ENCODE data around the gene PLEKHN1.
"Not testable (repeated sequence)": the region's sequence is repeated elsewhere in the genome, so short reads cannot be mapped to it uniquely, and the experiment has no call there.

PLEKHN1 gene

DNA sequence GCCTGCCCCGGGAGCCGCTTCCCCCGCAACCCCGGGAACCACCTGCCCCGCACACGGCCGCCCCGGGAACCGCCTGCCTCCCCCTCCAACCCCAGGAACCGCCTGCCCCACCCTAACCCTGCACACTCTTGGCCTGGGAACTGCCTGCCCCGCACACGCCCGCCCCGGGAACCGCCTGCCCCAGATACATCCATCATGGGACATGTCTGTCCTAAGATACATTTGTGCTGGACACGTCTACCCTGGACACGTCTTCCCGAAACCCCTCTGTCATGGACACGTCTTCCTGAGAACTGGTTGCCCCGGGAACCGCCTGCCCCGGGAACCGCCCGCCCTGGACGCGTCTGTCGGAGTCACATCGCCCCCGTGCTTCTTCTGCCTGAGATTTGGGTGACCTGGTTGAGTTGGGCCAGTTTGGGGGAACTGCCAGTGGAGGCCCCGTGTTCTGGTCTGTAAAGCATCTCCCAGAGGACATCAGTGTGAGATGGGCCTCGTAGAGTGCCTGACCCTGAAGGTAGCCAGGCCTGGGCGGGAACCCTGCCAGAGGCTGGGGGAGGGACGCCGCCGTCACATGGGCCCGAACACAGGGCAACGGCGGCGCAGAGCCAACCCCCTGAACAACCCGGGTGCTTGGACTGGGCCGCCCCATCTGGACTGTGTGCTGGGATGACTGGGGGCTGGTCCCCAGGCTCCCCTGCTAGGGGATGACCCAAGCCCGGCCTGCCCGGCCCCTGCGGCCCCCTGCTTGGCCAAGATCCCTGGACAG is 12.0 kb downstream of the PLEKHN1 start:
- no peak for FAIRE-seq

DNA sequence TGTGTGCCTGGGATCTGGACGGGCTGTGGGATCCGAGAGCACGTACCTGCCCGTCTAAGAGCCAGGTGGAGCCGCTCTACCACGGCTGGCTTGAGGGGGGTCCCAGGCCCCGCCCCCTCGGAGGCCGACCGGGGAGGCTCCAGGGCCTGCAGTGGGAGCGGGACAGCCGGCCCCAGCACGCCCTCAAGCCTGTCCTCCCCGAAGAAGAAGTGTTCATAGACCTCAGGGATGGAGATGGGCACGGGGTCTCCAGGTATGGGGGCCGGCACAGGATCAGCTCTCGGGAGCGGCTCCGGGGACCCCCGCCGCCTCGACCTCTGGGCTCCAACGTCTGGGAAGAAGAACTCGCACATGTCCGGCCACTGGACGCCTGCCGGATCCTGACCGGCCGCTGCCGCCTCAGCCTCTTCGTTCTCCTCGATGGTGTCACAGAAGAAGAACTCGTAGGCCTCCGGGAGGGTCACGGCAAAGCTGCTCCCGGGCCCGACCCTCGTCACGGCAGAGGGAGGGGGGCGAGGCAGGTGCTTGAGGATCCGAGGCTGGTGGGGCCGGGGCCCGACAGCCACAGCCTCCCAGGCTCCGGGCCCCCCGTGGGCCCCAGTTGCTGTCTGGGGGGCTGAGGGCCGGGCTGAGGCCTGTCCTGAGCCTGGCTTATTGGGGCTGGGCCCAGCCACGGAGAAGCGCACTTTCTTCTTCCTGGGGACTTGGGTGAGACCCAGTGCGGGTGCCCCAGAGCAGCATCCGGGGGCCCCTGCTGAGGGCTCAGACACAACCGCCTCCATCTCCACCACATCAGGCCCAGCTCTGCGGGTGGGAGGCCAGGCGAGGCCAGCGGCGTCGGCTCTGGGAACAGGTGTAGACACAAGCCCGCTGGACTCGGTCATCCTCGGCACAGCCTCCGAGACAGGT is 12.8 kb downstream of the PLEKHN1 start:
- no peak for FAIRE-seq

DNA sequence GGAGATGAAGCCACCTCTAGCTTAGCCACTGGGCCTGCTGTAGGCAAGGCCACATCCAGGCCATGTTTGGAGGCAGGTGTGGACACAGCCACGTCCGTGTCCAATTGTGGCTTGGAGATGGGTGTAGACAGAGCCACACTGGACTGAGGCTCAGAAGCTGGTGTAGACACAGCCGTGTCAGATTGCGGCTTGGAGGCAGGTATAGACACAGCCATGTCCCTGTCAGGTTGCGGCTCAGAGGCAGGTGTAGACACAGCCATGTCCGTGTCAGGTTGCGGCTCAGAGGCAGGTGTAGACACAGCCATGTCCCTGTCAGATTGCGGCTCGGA is 13.4 kb downstream of the PLEKHN1 start:
- FAIRE-seq = no peak

DNA sequence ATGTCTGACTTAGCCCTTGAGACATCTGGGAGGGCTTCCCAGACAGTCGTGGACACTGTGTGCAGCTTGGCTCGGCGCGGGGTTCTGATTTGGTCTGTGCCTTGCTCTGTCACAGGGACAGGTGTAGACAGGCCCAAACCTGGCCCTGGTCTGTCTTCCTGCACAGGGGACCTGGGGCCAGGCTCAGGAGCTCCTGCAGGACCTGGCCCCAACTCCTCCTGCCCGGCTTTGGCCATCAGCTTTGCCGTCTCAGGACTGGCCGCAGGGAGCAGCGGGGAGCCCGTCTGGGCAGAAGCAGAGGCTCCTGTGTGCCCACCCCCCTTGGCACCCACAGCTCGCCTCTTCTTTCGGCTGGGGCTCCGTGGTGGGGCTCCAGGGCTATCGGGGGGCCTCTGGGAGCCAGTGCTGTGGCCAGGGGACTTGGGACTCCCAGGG is 13.9 kb downstream of the PLEKHN1 start:
- FAIRE-seq = no peak

DNA sequence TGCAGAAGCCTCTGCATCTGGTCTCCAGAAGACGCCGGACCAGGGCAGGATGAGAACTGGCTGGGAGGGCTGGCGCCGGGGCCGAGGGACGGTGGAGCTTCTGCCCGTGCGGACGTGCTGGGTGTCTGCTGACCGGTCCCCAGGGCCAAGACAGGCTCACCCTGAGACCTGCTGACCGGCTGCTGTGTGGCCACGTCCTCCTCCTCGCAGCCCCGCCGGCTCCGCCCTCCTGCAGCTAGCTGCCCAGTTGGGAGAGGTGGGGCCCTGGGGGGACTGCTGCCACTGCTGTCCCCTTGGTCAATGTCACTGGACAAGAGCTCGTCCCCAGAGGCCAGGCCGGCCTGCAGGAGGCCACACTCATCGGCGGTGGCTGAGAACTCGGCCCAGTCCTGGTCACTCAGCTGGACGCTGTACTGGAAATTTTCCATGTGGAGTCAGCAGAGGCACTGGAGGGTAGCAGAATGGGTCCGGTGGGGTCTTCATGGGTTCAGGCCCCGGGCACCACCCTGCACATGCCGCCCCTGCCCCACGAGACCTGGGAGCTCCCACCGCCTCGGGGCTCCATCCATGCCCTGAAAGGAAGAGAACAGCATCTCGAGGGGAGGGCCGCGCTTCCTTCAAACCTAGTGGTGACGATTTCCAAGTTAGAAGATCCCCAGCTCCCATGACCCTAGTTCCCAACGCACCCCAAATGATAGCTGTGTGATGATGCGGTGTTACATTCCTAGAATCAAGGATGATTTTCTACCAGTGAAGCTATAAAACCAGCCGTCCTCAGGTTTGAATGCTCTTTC is 14.5 kb downstream of the PLEKHN1 start:
- no peak for FAIRE-seq

DNA sequence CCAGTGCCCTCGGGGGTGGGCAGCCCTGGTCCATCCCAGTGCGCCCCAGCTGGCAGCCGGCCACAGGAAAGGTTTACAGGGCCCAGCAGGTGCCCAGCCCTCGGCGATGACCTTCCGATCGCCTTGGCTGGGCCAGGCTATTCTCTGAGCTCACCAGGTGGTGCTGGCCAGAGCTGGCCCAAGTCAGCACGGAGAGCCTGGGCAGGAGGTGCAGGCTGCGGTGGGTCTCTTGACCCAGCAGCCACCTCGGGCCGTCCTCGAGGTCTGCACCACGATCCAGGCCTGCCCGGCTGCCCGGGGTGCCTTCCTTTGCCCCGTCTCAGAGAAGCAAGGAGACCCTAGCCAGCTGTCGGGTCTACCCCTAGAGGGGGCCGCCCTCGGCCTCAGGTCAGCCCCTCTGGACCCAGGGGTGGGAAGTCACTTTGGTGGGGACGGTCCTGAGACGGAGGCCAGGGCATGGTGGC is 15.2 kb downstream of the PLEKHN1 start:
- no peak for FAIRE-seq

DNA sequence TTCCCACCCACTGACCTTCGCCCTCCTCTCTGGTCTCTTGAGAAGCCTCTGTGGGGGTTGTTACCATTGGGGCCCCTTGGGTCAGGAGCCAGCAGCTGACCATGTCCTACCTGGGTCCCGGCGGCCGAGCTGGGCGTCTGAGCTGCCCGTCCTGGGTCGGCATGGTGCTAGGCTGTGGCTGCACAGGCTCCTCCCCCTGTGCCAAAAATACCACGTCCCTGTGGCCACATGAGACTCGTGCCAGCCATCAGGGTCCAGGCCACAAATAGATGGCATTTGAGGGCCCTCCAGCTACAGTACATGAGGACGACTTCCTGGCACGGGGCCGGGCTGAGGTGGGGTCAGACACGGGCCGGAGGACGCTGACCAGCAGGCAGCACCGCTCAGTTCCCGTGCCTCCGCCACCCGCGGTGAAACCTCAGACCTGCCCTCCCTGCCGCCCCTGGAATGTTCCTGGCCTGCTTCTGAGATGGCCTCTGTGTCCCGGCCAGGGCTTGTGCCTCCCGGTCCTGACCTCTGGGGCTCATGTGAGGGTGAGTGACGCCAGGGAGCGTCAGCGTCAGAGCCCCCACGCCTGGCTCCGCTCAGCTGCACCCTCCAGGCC is 15.8 kb downstream of the PLEKHN1 start, which contains the start of gene PERM1:
PERM1 (minus strand) TSS at position 139 of the 604 bp plus-strand sequence. CDS start 1,064 bp downstream, outside the sequence.
- no peak for FAIRE-seq

DNA sequence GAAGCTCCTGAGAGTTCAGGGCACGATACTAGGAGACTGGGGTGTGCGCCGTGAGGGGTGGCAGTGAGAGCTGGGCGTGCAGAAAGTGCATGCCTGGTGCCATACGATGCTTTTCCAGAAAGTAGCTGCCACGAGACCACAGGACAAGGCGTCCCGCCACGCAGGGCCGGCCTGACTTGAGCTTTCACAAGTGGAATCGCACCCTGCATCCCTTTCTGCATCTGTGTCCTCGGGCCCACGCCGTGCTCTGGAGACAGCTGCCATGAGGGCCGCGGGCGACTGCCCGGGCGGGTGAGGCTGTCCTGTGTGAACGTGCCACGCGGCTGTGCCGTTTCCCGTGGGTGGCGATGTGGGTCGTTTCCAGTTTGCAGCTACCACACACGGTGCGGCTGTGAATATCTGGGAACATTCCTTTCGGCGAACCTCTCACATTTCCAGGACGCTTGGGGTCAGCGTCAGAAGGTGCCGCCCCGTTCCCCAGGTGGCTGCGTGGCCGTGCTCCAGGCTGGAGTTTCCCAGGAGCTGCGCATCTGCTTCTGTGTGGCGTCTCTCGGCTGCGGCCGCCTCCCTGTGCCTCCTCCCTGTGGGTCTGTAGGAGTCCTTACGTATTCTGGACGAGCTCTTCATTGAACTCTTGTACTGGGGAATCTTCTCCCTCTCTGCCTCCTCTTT is 16.6 kb downstream of the PLEKHN1 start:
- no peak for FAIRE-seq

DNA sequence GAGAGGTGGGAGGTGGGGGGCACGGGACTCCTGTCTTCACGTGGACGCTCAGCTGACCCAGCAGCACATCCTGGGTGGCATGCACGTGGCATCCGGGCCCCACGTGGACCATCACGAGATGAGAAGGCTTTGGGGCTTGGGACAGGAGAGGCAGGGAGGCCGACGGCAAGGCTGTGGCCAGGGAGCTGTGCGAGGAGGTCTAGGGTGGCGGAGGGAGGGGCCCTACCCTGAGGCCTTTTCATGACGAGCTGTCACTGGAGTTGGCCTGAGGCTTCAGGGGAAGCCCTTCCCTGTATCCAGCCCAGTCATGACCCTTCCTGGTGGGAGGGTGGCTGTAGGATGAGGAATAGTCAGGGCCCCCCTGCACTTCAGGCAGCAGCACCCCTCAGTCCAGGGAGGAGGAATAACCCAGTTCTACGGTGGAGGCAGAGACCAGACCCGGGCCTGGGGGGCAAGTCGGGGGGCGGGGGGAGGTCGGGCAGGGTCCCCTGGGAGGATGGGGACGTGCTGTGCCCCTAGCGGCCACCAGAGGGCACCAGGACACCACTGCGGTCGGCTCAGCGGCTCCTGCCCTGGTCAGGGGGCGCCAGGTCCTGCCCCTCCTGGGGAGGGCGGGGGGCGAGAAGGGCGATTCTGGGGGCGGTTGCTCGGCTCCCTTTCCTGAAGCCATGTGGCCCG is 17.7 kb downstream of the PLEKHN1 start:
- FAIRE-seq = no peak

DNA sequence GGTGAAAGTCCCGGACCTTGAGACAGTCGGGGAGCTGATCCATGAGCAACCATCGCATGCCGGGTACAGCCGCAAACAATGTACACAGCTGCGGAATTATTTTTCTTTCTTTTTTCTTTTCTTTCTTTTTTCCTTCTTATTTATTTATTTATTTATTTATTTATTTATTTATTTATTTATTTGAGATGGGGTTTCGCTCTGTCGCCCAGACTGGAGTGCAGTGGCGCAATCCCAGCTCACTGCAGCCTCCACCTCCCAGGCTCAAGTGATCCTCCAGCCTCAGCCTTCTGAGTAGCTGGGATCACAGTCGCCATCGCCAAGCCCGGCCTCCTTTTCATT is 18.2 kb downstream of the PLEKHN1 start:
- no peak for FAIRE-seq

DNA sequence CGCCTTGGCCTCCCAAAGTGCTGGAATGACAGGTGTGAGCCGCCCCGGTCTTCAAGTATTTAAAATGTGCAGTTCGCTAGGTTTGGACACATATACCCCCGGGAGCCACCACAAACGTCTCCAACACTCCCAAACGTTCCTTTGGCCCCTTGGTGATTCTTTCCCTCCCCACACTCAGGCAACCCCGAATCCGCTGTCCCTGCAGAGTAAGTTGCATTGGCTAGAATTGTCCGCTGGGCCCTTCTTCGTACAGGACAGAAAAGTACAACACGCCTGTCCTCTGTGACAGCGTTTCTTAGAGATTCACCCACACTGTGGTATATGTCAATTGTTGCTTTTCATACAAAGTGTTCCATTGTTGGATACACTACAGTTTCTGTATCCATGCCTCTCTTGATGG is 18.8 kb downstream of the PLEKHN1 start:
- FAIRE-seq = no peak

DNA sequence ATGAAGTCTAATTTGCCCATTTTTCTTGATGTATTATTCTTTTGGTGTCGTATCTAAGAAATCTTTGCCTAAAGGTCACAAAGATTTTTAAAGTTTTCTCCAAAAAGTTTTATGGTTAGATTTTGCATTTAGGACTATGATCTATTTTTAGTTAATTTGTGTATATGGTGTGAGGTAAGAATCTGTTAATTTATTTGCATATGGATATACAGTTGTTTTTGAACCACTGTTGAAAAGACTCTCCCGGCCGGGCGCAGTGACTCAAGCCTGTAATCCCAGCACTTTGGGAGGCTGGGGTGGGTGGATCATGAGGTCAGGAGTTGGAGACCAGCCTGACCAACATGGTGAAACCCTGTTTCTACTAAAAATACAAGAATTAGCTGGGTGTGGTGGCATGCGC is 21.8 kb downstream of the PLEKHN1 start:
- not testable (repeated sequence) for FAIRE-seq

DNA sequence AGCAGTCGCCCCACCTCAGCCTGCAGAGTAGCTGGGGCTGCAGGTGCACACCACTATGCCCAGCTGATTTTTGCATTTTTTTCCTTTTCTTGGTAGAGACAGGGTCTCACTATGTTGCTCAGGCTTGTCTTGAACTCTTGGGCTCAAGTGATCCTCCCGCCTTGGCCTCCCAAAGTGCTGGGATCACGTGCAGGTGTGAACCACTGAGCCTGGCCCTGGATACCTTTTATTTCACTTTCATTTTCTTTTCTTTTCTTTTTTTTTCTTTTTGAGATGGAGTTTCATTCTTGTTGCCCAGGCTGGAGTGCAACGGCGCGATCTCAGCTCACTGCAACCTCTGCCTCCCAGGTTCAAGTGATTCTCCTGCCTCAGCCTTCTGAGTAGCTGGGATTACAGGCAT is 25.0 kb downstream of the PLEKHN1 start:
- FAIRE-seq = not testable (repeated sequence)

DNA sequence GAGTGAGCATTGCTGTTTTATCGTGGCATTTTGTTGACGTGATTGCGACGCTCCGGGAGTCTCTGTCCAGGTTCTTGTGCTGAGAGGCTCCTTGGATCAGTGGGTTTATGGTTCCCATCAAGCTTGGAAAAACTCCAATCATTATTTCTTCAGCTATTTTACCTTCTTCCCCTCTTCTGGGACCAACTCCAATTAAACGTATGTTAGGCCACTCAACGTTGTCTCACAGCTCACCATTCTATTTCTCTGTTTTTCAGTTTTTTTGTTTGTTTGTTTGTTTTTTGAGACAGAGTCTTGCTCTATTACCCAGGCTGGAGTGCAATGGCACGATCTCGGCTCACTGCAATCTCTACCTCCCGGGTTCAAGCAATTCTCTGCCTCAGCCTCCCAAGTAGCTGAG is 25.6 kb downstream of the PLEKHN1 start:
- no peak for FAIRE-seq

DNA sequence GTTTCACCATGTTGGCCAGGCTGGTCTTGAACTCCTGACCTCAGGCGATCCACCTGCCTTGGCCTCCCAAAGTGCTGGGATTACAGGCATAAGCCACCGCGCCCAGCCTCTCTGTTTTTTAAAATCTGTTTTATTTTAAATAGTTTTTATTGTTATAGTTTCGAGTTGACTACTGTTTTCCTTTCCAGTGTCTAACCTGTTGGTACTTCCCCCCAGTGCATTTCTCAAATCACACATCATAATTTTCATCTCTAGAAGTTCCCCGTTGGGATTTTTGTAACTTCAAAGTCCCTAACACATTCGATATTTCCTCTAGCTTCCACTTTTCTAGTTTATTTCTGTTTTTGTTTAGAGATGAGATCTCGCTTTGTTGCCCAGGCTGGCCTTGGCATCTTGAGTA is 26.1 kb downstream of the PLEKHN1 start:
- FAIRE-seq = no peak

DNA sequence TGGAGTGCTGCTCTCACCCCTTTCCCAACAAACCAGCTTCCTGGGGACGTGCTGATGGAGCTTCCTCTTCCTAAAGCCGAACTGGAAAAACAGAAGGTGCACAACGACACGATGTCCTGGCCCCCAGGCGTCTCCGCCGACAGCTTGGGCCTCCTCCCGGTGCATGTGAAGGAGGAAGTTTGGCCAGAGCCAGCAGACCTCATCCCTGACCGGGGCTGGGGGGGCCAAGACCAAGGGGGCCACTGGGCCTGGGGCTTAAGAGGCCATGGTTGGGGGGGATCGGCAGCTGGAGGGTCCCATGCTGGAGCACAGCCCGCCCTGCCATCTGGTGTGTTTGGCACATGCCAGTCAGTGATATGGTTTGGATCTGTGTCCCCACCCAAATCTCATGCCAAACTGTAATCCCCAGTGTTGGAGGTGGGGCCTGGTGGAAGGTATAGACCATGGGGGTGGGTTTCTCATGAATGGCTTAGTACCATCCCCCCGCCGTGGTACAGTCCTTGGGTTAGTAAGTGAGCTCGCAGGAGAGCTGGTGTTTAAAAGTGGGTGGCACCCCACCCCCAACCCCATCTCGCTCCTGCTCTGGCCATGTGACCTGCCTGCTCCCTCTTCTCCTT is 27.2 kb downstream of the PLEKHN1 start:
- FAIRE-seq = no peak

DNA sequence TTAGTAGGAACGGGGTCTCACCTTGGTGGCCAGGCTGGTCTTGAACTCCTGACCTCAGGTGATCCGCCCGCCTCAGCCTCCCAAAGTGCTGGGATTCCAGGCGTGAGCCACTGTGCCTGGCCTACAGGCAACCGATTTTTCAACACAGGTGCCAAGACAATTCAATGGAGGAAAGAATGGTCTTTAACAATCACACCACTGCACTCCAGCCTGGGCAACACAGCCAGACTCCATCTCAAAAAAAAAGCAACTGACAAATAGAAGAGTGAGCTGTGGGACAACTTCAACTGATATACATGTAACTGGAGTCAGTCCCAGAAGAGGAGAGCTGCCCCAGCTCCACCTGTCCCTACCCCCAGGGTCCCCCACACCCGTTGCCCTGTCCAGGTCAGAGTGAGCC is 28.3 kb downstream of the PLEKHN1 start:
- not testable (repeated sequence) for FAIRE-seq

DNA sequence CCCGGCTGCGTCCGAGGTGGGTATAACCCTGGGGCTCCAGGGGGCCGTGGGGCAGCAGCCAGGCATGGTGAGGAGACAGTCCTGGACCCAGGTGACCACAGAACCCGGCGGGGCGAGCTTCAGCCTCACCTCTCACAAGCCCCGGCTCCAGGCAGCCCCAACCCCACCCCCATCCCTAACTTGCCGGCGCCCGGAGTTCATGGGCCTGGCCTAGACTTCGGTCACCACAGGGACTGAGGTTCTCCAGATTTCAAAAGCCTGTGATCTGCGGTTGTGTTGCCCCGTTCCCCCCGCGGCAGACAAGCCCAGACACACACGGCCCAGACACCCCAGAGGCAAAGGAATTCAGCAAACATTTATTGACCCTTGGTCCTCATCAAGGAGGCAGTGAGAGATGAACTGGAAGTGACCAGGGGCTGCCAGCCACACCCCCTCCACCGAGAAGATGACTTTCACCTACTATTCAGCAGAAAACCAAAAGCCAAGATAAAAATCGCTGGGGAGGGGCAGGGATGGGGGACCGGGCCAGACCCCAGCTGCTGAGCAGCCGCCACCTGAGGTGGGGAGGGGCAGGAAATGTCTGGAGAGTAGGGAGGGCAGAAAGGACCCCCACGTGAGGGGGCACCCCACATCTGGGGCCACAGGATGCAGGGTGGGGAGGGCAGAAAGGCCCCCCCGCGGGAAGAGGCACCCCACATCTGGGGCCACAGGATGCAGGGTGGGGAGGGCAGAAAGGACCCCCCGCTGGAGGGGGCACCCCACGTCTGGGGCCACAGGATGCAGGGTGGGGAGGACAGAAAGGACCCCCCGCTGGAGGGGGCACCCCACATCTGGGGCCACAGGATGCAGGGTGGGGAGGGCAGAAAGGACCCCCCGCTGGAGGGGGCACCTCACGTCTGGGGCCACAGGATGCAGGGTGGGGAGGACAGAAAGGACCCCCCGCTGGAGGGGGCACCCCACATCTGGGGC is 29.7 kb downstream of the PLEKHN1 start:
- no peak for FAIRE-seq

DNA sequence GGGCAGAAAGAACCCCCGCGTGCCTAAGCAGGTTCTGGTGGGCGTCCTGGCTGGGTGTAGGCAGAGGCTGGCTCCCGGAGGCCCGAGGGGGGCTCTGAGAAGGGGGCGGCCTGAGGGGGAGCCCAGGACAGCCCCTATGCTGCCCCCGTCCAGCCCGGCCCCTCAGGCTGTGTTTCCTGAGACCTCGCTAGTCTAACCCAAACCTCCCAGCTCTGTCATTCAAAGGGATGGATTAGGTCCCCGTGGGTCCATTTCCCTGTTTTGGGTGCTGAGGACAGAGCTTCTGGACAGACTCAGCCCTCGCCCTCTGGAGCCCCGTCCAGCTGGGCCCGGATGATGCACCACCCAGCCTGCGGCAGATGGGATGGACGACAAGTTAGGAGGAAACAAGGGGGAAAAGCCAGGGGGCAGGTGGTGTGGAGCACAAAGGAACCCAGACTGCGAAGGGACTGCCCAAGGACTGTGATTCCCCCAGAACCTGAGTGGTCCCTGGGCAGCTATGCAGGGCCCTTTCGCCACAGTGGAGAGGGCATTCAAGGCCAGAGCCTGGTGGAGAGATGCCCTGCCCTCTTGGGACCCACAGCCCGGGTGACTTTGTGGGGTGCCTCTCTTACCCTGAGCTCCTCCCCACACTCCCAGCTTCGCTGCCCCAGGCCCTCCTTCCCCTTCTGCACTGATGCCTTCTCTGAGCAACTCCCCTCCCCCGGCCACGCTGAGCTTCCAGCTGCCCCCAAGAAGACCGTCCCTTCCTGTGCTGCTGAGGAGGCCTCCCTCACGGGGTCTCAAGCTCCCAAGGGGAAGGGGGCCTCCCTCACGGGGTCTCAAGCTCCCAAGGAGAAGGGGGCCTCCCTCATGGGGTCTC is 30.8 kb downstream of the PLEKHN1 start:
- no peak for FAIRE-seq

Data from islet of Langerhans (tissue), 1 donor.